ENCODE results near the gene SLC9B2. TPM values are rescaled to one million over a fixed set of nuclear protein-coding genes. Genes with fewer than 3 reads are reported as not detected.
A peak's percentile ranks its signal among the peaks of the same experiment; 100 is the strongest.

The SLC9B2 gene
- total RNA-seq, 1 donor, result 23.5 TPM

DNA sequence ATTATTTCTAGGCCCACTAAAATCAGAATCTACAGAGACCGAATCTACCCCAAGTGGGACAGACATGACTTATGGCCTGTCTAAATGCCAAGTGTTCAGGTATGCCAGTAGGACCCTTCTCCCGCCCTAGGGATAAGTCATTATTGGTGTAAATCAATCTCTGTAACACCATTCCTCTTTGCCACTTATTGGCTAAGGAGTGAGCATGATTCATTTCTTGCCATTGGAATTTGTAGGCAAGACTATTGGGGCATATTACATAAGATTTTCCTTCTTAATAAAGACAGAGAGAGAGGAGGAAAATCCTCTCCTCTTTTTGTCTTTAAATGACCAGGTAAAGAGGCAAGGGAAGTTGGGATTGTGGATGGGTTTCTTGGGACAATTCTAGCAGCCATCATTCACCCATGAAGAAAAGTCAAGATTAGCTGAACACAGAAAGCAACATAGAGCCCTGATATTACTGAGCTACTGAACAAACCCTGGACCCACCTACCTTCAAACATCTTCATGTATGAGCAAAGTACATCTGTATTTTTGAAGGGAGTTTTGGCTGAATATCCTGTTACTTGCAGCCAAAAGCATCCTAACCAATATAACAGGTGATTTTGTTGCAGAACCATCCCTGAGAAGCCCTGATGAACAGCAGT is 2.6 kb downstream of the SLC9B2 start:
- Histone ChIP-seq H3K4me2 (ENCODE audit: insufficient read depth, low read length) (no peak overlapping the region), H3K4me1 (ENCODE audit: insufficient read depth, low read length) (peaks cover 10% of the 10 kb centered on the region), H3K36me3 (ENCODE audit: insufficient read depth, low read length) (no peaks in the 10 kb centered on the region), H3K79me2 (ENCODE audit: insufficient read depth, low read length) (peaks cover 37% of the 10 kb centered on the region), H3K4me3 (ENCODE audit: insufficient read depth, low read length) (no peak overlapping the region), H4K20me1 (ENCODE audit: insufficient read depth, low read length) (no peaks in the 10 kb centered on the region), H3K9me3 (ENCODE audit: low read depth, low read length) (no peaks in the 10 kb centered on the region), H3K27me3 (ENCODE audit: insufficient read depth, low read length) (no peaks in the 10 kb centered on the region), H2AFZ (ENCODE audit: low read length) (no peak overlapping the region), H3K27ac (ENCODE audit: low read depth, low read length) (no peak overlapping the region)
- TF ChIP-seq CTCF (IDR thresholded peaks at IDR 0.05; ENCODE audit: extremely low read depth, low read depth, low read length), result no peak
- peak; percentile 26 for DNase-seq (ENCODE audit: insufficient read length, low spot score, missing footprints)

- Histone ChIP-seq H3K4me1 (ENCODE audit: insufficient read depth, low read length) (peaks cover 3% of the 10 kb centered on the region), H3K36me3 (ENCODE audit: insufficient read depth, low read length) (peaks cover 7% of the 10 kb centered on the region), H2AFZ (ENCODE audit: low read length) (no peak overlapping the region), H3K27me3 (ENCODE audit: insufficient read depth, low read length) (no peaks in the 10 kb centered on the region), H4K20me1 (ENCODE audit: insufficient read depth, low read length) (no peaks in the 10 kb centered on the region), H3K4me2 (ENCODE audit: insufficient read depth, low read length) (no peak overlapping the region), H3K9me3 (ENCODE audit: low read depth, low read length) (no peaks in the 10 kb centered on the region), H3K4me3 (ENCODE audit: insufficient read depth, low read length) (no peak overlapping the region), H3K27ac (ENCODE audit: low read depth, low read length) (peak overlapping the region; percentile 13), H3K79me2 (ENCODE audit: insufficient read depth, low read length) (peaks cover 9% of the 10 kb centered on the region)
- no peak for TF ChIP-seq CTCF (IDR thresholded peaks at IDR 0.05; ENCODE audit: extremely low read depth, low read depth, low read length)
- DNase-seq (ENCODE audit: insufficient read length, low spot score, missing footprints), result peak; percentile 47
Observed at GRCh38 chr4:103067841-103068547, 8.6 kb downstream of the SLC9B2 start.

- H4K20me1 ChIP-seq (ENCODE audit: insufficient read depth, low read length), result no peaks in the 10 kb centered on the region
- no peak for DNase-seq (ENCODE audit: insufficient read length, low spot score, missing footprints)
- no peak overlapping the region for H3K4me3 ChIP-seq (ENCODE audit: insufficient read depth, low read length)
- H3K4me1 ChIP-seq (ENCODE audit: insufficient read depth, low read length), result no peaks in the 10 kb centered on the region
- H3K27me3 ChIP-seq (ENCODE audit: insufficient read depth, low read length), result no peaks in the 10 kb centered on the region
- H3K36me3 ChIP-seq (ENCODE audit: insufficient read depth, low read length), result no peaks in the 10 kb centered on the region
- no peak for TF ChIP-seq CTCF (IDR thresholded peaks at IDR 0.05; ENCODE audit: extremely low read depth, low read depth, low read length)
- no peaks in the 10 kb centered on the region for H3K9me3 ChIP-seq (ENCODE audit: low read depth, low read length)
- H3K4me2 ChIP-seq (ENCODE audit: insufficient read depth, low read length), result no peak overlapping the region
- H3K79me2 ChIP-seq (ENCODE audit: insufficient read depth, low read length), result no peaks in the 10 kb centered on the region
- no peak overlapping the region for H3K27ac ChIP-seq (ENCODE audit: low read depth, low read length)
- no peak overlapping the region for H2AFZ ChIP-seq (ENCODE audit: low read length)
Observed at GRCh38 chr4:103060453-103061148, 16.0 kb downstream of the SLC9B2 start.

- no peaks in the 10 kb centered on the region for H3K36me3 ChIP-seq (ENCODE audit: insufficient read depth, low read length)
- H3K4me2 ChIP-seq (ENCODE audit: insufficient read depth, low read length), result no peak overlapping the region
- no peak for TF ChIP-seq CTCF (IDR thresholded peaks at IDR 0.05; ENCODE audit: extremely low read depth, low read depth, low read length)
- no peak for DNase-seq (ENCODE audit: insufficient read length, low spot score, missing footprints)
- H4K20me1 ChIP-seq (ENCODE audit: insufficient read depth, low read length), result no peaks in the 10 kb centered on the region
- H3K4me1 ChIP-seq (ENCODE audit: insufficient read depth, low read length), result peaks cover 4% of the 10 kb centered on the region
- no peak overlapping the region for H3K4me3 ChIP-seq (ENCODE audit: insufficient read depth, low read length)
- H3K27ac ChIP-seq (ENCODE audit: low read depth, low read length), result no peak overlapping the region
- no peak overlapping the region for H2AFZ ChIP-seq (ENCODE audit: low read length)
- no peaks in the 10 kb centered on the region for H3K27me3 ChIP-seq (ENCODE audit: insufficient read depth, low read length)
- H3K79me2 ChIP-seq (ENCODE audit: insufficient read depth, low read length), result no peaks in the 10 kb centered on the region
- no peaks in the 10 kb centered on the region for H3K9me3 ChIP-seq (ENCODE audit: low read depth, low read length)
Observed at GRCh38 chr4:103054030-103054429, 22.5 kb downstream of the SLC9B2 start.

All from osteoblast (primary cell).